ENCODE results near the gene OR7G2. TPM values are rescaled to one million over a fixed set of nuclear protein-coding genes. Genes with fewer than 3 reads are reported as not detected.
"Not testable (repeated sequence)": the region's sequence is repeated elsewhere in the genome, so short reads cannot be mapped to it uniquely, and the experiment has no call there.

The OR7G2 gene
- total and polyA plus RNA-seq, 3 experiments from 2014 or later: not detected

DNA sequence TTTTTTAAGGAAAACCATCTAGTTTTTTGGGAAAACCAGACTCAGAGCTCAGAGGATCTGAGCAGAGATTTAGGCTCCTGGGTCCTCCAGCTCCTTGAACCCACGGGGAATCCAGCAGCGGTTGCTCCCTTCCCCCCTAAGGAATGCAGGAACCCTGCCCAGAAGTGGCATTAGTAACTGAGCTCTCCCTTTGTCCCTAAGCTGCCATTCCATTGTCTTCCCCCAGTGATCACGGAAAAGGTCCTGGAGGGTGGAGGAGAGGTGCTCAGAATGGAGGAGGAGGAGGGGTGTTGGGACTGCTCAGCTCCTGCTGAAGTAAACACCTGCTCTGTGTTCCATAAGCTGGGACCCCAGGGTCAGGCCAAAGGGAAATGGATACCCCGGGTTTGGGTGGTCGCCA is 37.2 kb downstream of the OR7G2 start:
- Histone ChIP-seq H3K36me3 (ENCODE audit: insufficient read depth, low read length) (no peaks in the 10 kb centered on the region), H3K4me3 (ENCODE audit: low read length) (no peak overlapping the region), H3K9me3 (ENCODE audit: low read length) (no peaks in the 10 kb centered on the region), H3K27ac (ENCODE audit: low read depth, low read length) (no peak overlapping the region), H3K4me1 (ENCODE audit: insufficient read depth, low read length) (no peaks in the 10 kb centered on the region), H3K27me3 (ENCODE audit: insufficient read depth, low read length, poor library complexity, severe bottlenecking) (no peaks in the 10 kb centered on the region)
- Mint-ChIP-seq H3K27ac (no peak overlapping the region), H3K4me1 (no peaks in the 10 kb centered on the region), H3K9me3 (no peaks in the 10 kb centered on the region), H3K4me3 (no peak overlapping the region), H3K27me3 (peaks cover 0 to 6% of the 10 kb centered on the region in 2 donors), H3K36me3 (no peaks in the 10 kb centered on the region)
- CTCF ChIA-PET: no interaction called here
- POLR2A ChIA-PET: no interaction called here
- no peak for DNase-seq

DNA sequence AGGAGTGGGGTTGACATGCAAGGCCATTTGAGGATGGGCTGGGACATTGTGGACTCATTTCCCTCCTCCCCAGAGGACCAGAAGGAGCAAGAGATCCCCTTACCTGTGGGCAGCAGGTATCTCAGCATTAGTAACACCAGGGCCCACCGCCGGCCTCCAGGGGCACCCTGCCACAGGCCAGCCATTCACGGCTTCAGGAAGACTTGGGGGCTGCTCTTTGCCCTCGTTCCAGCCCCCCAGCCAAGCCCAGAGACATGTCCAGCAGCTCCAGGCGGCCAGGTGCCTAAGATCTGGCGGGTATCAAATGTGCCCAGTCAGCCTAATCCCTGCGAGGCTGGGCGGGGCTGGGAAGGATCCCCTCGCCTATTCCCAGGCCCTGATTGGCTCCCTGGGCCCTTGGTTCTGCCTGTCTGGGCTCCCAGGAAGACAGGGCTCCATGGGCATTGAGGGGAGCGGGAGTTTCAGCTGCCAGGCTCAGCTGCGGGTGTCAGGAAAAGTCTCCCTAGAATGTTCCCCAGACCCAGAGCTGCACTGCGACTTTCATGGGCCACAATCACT is 41.7 kb downstream of the OR7G2 start:
- no peaks in the 10 kb centered on the region for H3K9me3 Mint-ChIP-seq
- H3K4me3 ChIP-seq (ENCODE audit: low read length): no peak overlapping the region
- no peaks in the 10 kb centered on the region for H3K9me3 ChIP-seq (ENCODE audit: low read length)
- no peaks in the 10 kb centered on the region for H3K36me3 ChIP-seq (ENCODE audit: insufficient read depth, low read length)
- H3K4me1 Mint-ChIP-seq: no peaks in the 10 kb centered on the region
- no peaks in the 10 kb centered on the region for H3K27me3 ChIP-seq (ENCODE audit: insufficient read depth, low read length, poor library complexity, severe bottlenecking)
- DNase-seq: no peak
- no peaks in the 10 kb centered on the region for H3K4me1 ChIP-seq (ENCODE audit: insufficient read depth, low read length)
- no peaks in the 10 kb centered on the region for H3K36me3 Mint-ChIP-seq
- POLR2A ChIA-PET: no interaction called here
- CTCF ChIA-PET: no interaction called here
- no peak overlapping the region for H3K27ac ChIP-seq (ENCODE audit: low read depth, low read length)
- H3K4me3 Mint-ChIP-seq: no peak overlapping the region
- H3K27ac Mint-ChIP-seq: no peak overlapping the region
- peaks cover 0 to 13% of the 10 kb centered on the region in 2 donors for H3K27me3 Mint-ChIP-seq

GRCh38 chr19:9061879-9062278 is 45.4 kb downstream of the OR7G2 start:
- Histone ChIP-seq H3K9me3 (ENCODE audit: low read length) (no peaks in the 10 kb centered on the region), H3K36me3 (ENCODE audit: insufficient read depth, low read length) (no peaks in the 10 kb centered on the region), H3K4me1 (ENCODE audit: insufficient read depth, low read length) (no peaks in the 10 kb centered on the region), H3K4me3 (ENCODE audit: low read length) (no peak overlapping the region), H3K27me3 (ENCODE audit: insufficient read depth, low read length, poor library complexity, severe bottlenecking) (no peaks in the 10 kb centered on the region), H3K27ac (ENCODE audit: low read depth, low read length) (no peak overlapping the region)
- Mint-ChIP-seq H3K9me3 (no peaks in the 10 kb centered on the region), H3K27me3 (peaks cover 0 to 9% of the 10 kb centered on the region in 2 donors), H3K27ac (no peak overlapping the region), H3K4me1 (no peaks in the 10 kb centered on the region), H3K4me3 (no peak overlapping the region), H3K36me3 (no peaks in the 10 kb centered on the region)
- ChIA-PET CTCF (no interaction called here), POLR2A (interaction anchor here (1.0 kb wide), 1 partner anchor 405 kb away, joined by 3 read pairs; no protein-coding TSS in a partner anchor)
- no peak for DNase-seq

GRCh38 chr19:9060564-9061340 is 46.5 kb downstream of the OR7G2 start:
- Mint-ChIP-seq H3K36me3 (no peaks in the 10 kb centered on the region), H3K4me1 (no peaks in the 10 kb centered on the region), H3K4me3 (no peak overlapping the region), H3K27me3 (peaks cover 0 to 9% of the 10 kb centered on the region in 2 donors), H3K27ac (no peak overlapping the region), H3K9me3 (no peaks in the 10 kb centered on the region)
- Histone ChIP-seq H3K4me3 (ENCODE audit: low read length) (no peak overlapping the region), H3K27me3 (ENCODE audit: insufficient read depth, low read length, poor library complexity, severe bottlenecking) (no peaks in the 10 kb centered on the region), H3K4me1 (ENCODE audit: insufficient read depth, low read length) (no peaks in the 10 kb centered on the region), H3K9me3 (ENCODE audit: low read length) (no peaks in the 10 kb centered on the region), H3K27ac (ENCODE audit: low read depth, low read length) (no peak overlapping the region), H3K36me3 (ENCODE audit: insufficient read depth, low read length) (no peaks in the 10 kb centered on the region)
- ChIA-PET CTCF (no interaction called here), POLR2A (interaction anchor here (1.0 kb wide), 1 partner anchor 404 kb away, joined by 3 read pairs; no protein-coding TSS in a partner anchor)
- no peak for DNase-seq

DNA sequence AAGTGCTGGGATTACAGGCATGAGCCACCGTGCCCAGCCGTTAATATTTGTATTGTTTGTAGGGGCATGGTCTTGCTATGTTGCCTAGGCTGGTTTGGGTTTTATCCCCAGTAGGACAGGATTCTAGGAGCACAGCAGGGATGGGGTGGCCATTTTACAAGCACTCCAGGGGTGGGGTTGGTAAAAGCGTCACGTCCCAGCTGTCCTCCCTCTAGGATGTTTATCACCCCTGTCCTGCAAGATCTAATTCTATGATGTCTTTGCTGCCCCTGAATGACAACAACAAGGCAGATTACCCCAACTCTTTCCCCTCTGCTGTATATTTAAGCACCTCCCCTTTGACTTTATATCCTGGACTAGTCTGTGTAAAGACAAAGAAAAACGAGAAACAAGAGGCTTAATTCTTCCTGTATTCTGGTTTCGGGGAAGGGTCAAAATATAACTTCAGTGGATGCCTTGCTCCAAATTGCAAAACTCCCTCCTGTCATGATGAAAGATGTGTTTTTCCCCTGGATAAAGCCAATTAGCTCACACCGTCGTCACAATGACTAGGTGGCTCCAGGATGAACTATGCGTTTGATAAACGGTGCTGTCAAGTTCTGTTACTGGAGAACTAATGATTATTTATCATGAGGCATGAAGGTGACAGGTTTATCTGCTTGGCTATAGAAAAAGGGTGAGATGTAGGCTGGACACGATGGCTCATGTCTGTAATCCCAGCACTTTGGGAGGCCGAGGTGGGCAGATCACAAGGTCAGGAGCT is 48.2 kb downstream of the OR7G2 start:
- Histone ChIP-seq H3K27ac (ENCODE audit: low read depth, low read length) (no peak overlapping the region), H3K4me3 (ENCODE audit: low read length) (no peak overlapping the region), H3K9me3 (ENCODE audit: low read length) (no peaks in the 10 kb centered on the region), H3K27me3 (ENCODE audit: insufficient read depth, low read length, poor library complexity, severe bottlenecking) (no peaks in the 10 kb centered on the region), H3K4me1 (ENCODE audit: insufficient read depth, low read length) (no peaks in the 10 kb centered on the region), H3K36me3 (ENCODE audit: insufficient read depth, low read length) (no peaks in the 10 kb centered on the region)
- no peaks in the 10 kb centered on the region for H3K36me3 Mint-ChIP-seq
- no peak for DNase-seq
- H3K4me3 Mint-ChIP-seq: no peak overlapping the region
- H3K27ac Mint-ChIP-seq: no peak overlapping the region
- no peaks in the 10 kb centered on the region for H3K9me3 Mint-ChIP-seq
- POLR2A ChIA-PET: no interaction called here
- peaks cover 2% of the 10 kb centered on the region in 2 donors for H3K27me3 Mint-ChIP-seq
- CTCF ChIA-PET: no interaction called here
- H3K4me1 Mint-ChIP-seq: no peaks in the 10 kb centered on the region

- Histone ChIP-seq H3K27ac (ENCODE audit: low read depth, low read length) (no peak overlapping the region), H3K27me3 (ENCODE audit: insufficient read depth, low read length, poor library complexity, severe bottlenecking) (no peaks in the 10 kb centered on the region), H3K9me3 (ENCODE audit: low read length) (no peaks in the 10 kb centered on the region), H3K4me3 (ENCODE audit: low read length) (no peak overlapping the region), H3K4me1 (ENCODE audit: insufficient read depth, low read length) (no peaks in the 10 kb centered on the region), H3K36me3 (ENCODE audit: insufficient read depth, low read length) (no peaks in the 10 kb centered on the region)
- no peak overlapping the region for H3K4me3 Mint-ChIP-seq
- no peaks in the 10 kb centered on the region for H3K4me1 Mint-ChIP-seq
- no peak for DNase-seq
- H3K27me3 Mint-ChIP-seq: peaks cover 2 to 5% of the 10 kb centered on the region in 2 donors
- no peaks in the 10 kb centered on the region for H3K36me3 Mint-ChIP-seq
- ChIA-PET POLR2A (no interaction called here), CTCF (no interaction called here)
- no peaks in the 10 kb centered on the region for H3K9me3 Mint-ChIP-seq
- no peak overlapping the region for H3K27ac Mint-ChIP-seq
These were observed 49.6 kb downstream of the OR7G2 start for GRCh38 chr19:9057505-9058258.

DNA sequence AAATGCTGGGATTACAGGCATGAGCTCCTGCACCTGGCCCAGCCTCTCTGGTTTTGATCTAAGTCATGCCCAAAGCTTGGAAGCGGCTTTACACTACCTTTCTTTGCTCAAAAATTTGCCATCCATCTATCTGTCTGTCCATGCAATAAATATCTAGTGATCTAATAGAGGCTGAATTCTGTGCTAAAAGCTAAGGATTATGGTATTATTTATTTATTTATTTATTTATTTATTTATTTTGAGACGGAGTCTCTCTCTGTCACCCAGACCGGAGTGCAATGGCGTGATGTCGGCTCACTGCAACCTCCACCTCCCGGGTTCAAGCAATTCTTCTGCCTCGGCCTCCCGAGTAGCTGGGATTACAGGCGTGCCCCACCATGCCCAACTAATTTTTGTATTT is 51.1 kb downstream of the OR7G2 start:
- CTCF ChIA-PET: not testable (repeated sequence)

GRCh38 chr19:9054765-9055164 is 52.5 kb downstream of the OR7G2 start:
- H3K9me3 ChIP-seq (ENCODE audit: low read length): no peaks in the 10 kb centered on the region
- CTCF ChIA-PET: no interaction called here
- Mint-ChIP-seq H3K9me3 (peaks cover 0 to 2% (median 0%) of the 10 kb centered on the region in 5 donors), H3K27me3 (peaks cover 5 to 6% of the 10 kb centered on the region in 2 donors), H3K36me3 (no peaks in the 10 kb centered on the region), H3K27ac (no peak overlapping the region), H3K4me1 (no peaks in the 10 kb centered on the region), H3K4me3 (no peak overlapping the region)
- no peaks in the 10 kb centered on the region for H3K36me3 ChIP-seq (ENCODE audit: insufficient read depth, low read length)
- H3K27ac ChIP-seq (ENCODE audit: low read depth, low read length): no peak overlapping the region
- no peak for DNase-seq
- H3K27me3 ChIP-seq (ENCODE audit: insufficient read depth, low read length, poor library complexity, severe bottlenecking): no peaks in the 10 kb centered on the region
- POLR2A ChIA-PET: no interaction called here
- H3K4me1 ChIP-seq (ENCODE audit: insufficient read depth, low read length): no peaks in the 10 kb centered on the region
- no peak overlapping the region for H3K4me3 ChIP-seq (ENCODE audit: low read length)

More for the DNA sequence above, 51.1 kb downstream of the OR7G2 start:
- H3K4me3 Mint-ChIP-seq; H3K4me3 ChIP-seq (ENCODE audit: low read length); H3K4me1 Mint-ChIP-seq; POLR2A ChIA-PET; H3K9me3 Mint-ChIP-seq; DNase-seq; H3K36me3 Mint-ChIP-seq; H3K9me3 ChIP-seq (ENCODE audit: low read length); H3K27me3 ChIP-seq (ENCODE audit: insufficient read depth, low read length, poor library complexity, severe bottlenecking); H3K27ac ChIP-seq (ENCODE audit: low read depth, low read length); H3K27ac Mint-ChIP-seq; H3K27me3 Mint-ChIP-seq; H3K4me1 ChIP-seq (ENCODE audit: insufficient read depth, low read length); H3K36me3 ChIP-seq (ENCODE audit: insufficient read depth, low read length): not testable (repeated sequence)

Measured in CD8-positive, alpha-beta memory T cell (primary cell).